ENCODE results near the gene ABI1.

DNA sequence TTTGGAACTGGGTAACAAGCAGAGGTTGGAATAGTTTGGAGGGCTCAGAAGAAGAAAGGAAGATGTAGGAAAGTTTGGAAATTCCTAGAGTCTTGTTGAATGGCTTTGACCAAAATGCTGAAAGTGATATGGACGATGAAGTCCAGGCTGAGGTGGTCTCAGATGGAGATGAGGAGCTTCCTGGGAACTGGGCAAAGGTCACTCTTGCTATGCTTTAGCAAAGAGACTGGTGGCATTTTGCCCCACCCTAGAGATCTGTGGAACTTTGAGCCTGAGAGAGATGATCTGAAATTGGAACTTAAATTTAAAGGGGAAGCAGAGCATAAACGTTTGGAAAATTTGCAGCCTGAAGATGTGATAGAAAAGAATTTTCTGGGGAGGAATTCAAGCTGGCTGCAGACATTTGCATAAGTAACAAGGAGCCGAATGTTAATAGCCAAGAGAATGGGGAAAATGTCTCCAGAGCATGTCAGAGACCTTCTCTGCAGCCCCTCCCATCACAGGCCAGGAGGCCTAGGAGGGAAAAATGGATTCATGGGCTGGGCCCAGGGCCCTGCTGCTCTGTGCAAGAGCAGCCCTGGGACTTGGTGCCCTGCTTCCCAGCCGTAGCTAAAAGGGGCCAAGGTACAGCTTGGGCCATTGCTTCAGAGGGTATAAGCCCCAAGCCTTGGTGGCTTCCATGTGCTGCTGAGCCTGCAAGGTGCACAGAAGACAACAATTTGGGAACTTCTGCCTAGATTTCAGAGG, 159.7 kb downstream of the ABI1 start:
- TF ChIP-seq, protein P1, sequence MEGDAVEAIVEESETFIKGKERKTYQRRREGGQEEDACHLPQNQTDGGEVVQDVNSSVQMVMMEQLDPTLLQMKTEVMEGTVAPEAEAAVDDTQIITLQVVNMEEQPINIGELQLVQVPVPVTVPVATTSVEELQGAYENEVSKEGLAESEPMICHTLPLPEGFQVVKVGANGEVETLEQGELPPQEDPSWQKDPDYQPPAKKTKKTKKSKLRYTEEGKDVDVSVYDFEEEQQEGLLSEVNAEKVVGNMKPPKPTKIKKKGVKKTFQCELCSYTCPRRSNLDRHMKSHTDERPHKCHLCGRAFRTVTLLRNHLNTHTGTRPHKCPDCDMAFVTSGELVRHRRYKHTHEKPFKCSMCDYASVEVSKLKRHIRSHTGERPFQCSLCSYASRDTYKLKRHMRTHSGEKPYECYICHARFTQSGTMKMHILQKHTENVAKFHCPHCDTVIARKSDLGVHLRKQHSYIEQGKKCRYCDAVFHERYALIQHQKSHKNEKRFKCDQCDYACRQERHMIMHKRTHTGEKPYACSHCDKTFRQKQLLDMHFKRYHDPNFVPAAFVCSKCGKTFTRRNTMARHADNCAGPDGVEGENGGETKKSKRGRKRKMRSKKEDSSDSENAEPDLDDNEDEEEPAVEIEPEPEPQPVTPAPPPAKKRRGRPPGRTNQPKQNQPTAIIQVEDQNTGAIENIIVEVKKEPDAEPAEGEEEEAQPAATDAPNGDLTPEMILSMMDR (conservative IDR thresholded peaks at IDR 0.05; ENCODE audit: low read length): no peak
- TF ChIP-seq EZH2phosphoT487 (IDR thresholded peaks at IDR 0.05; ENCODE audit: borderline replicate concordance, low read depth, low read length): no peak

Measured in OCI-LY7 (cell line).